Measurements from ENCODE around the gene AQP2.

AQP2 gene

GRCh38 chr12:49998453-49998852 is 47.9 kb downstream of the AQP2 start:
- TF ChIP-seq CTCF (conservative IDR thresholded peaks at IDR 0.05) (no peak), ZFX (IDR thresholded peaks at IDR 0.05) (no peak)
- no peak overlapping the region for H3K27ac ChIP-seq

DNA sequence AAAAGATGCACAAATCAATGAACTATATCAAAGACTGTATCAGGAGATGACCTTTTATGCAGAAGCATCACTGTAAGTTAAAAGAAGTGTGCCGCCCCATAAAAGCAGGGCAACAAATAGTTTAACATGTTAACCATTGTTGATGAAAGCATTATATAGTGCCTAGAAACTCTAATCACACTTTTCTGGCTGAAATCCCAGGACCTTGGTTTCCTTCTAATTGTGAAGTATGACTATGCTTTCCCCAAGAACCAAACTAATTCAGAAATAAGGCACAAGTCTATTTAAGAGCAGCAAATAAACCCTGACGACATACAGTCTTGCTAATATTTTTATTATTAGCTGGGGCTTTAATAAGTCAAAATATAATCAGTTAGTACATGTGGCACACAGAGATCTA is 53.1 kb downstream of the AQP2 start:
- no peak for TF ChIP-seq CTCF (conservative IDR thresholded peaks at IDR 0.05)
- TF ChIP-seq ZFX (IDR thresholded peaks at IDR 0.05): no peak
- H3K27ac ChIP-seq: no peak overlapping the region

DNA sequence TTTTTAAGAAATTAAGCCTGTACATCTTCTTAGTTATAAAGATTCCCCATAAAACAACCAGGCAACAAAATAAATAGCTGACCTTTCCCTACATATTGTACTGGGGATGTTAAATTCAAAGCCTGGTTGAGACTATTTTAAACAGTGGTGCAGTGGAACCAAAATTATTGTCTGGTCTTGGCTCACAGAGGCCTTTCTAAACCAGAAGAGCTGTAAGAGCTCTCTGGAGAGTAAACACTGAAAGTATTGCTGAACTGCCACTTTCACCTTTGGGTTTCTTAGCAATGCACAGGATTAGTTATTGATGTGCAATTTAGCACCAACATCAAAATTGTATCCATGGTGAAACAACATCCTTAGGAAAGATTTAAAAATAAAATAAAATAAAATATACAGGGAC is 54.2 kb downstream of the AQP2 start:
- H3K27ac ChIP-seq: no peak overlapping the region
- TF ChIP-seq CTCF (conservative IDR thresholded peaks at IDR 0.05) (no peak), ZFX (IDR thresholded peaks at IDR 0.05) (no peak)

- no peak overlapping the region for H3K27ac ChIP-seq
- no peak for TF ChIP-seq CTCF (conservative IDR thresholded peaks at IDR 0.05)
- TF ChIP-seq ZFX (IDR thresholded peaks at IDR 0.05): no peak
Measured at GRCh38 chr12:50005175-50005574, 54.6 kb downstream of the AQP2 start.

- TF ChIP-seq ZFX (IDR thresholded peaks at IDR 0.05) (no peak), CTCF (conservative IDR thresholded peaks at IDR 0.05) (no peak)
- H3K27ac ChIP-seq: no peak overlapping the region
Measured at GRCh38 chr12:50006280-50006679, 55.7 kb downstream of the AQP2 start.

- TF ChIP-seq CTCF (conservative IDR thresholded peaks at IDR 0.05) (no peak), ZFX (IDR thresholded peaks at IDR 0.05) (no peak)
- no peak overlapping the region for H3K27ac ChIP-seq
Measured at GRCh38 chr12:50006754-50007442, 56.4 kb downstream of the AQP2 start.

Measured in C4-2B (cell line).